HG03521 (cell line): Measurements from ENCODE around the gene SMCO3.

Experiments used
- ATAC-seq: cut with Tn5 transposase; IDR thresholded peaks from one replicate; pipeline ENCODE4 v1.9.1; 2021; ENCODE audit warnings: mild to moderate bottlenecking, moderate library complexity; ENCODE audit not compliant: unreplicated experiment

Gene SMCO3

DNA sequence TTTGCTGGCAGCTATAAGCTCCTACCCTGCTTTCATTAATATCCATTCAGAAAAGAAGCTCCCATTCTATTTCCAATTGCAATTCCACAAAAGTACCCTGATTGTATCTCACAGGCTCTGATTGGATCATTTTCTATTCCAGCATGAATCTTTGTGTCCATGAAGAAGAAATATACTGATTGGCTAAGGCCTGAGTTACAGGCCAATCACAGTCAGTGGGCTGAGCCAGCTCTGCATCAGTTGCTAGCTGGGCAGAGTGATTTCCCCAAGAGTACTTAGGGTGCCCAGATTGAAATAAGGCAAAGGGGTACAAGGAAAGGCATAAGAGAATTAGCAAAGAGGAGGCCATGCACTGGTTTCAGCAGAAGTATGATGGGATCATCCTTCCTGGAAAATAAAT, 14.9 kb upstream of the SMCO3 start:
- ATAC-seq: peak; percentile 88

GRCh38 chr12:14827043-14827442, 13.1 kb upstream of the SMCO3 start:
- no peak for ATAC-seq

- ATAC-seq: no peak
Measured at GRCh38 chr12:14826491-14826890, 12.5 kb upstream of the SMCO3 start.

DNA sequence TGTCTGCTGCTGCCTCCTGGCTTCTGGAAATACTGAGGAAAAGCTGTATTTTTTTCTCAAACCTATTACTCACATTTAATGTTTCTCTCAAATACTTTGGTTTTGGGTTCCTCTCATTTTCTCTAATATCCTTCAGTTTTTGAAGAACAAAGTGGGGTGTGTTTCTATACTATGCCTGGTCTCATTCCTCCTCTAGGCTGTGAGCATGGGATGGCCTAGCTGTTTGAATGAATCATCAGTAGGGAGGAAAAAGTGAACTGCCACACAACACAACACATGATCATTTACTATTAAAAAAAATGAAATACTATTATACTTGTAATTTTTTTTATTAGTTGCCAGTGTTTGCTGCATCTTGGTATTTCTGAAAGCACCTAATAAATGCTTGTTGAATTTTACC, 11.3 kb upstream of the SMCO3 start:
- no peak for ATAC-seq

DNA sequence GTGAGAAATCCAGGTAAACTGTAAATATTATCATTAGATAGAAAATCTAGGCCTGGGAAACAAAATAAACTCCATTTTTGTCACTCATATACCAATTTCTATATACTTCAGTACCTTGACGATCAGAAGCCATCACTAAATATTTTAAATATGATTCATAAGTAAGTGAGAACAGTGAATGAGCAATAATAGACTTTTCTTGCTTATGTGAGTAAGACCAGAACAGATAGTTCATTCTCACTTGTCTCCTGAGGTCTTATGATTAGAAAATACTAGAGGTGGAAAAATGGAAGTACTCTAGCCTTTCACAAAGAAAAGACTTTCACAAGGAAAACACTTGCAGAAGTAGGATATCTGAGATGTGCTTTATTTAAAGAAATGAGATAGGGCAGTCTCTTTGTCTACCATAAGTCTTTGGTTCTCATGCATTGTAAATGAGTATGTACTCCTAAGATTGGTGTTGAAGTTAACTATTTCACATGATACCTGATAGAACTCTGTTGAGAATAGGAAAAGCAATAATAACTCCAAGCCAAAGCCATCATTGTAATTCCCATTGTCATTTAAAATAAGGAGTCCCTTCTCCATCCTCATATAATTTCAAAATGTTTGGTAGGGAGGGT, 10.1 kb upstream of the SMCO3 start:
- no peak for ATAC-seq

DNA sequence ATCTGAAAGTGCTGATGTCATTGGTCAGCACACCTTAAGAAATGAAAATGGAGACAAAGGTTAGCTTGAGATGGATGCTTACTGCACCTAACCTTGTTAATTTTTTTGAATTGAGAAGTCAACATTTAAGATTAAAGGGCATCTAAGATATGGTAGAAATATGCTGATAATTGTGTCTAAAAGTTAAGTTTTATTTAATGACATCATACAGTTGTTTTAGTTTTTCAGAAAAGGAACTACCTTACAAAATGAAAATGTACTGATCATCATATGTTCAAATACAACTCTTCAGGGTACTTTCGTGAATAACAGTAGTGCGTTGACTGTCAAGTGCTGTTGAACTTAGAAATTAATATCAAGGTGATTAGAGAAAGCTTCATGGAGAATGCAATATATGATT, 2.5 kb downstream of the SMCO3 start:
- no peak for ATAC-seq

- no peak for ATAC-seq
Measured at GRCh38 chr12:14810953-14811483, 3.0 kb downstream of the SMCO3 start.

GRCh38 chr12:14810167-14810952, 3.6 kb downstream of the SMCO3 start:
- no peak for ATAC-seq

DNA sequence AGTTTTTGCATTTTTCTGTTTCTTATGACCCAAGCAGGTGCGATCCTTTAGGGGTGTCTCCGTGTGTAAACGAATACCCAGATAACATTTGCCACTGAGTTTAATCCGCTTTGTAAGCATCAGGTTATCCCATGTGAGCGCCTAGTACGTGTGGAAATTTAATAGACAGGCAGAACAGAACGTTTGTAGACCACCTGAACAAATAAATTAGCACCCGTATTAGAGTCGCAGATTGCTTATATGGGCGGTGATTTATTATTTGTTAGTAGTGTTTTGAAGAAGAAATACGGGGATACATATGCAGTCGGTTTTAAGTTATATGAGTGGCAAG, 10.2 kb downstream of the SMCO3 start:
- peak; percentile 3 for ATAC-seq

GRCh38 chr12:14803011-14803829, 10.8 kb downstream of the SMCO3 start, which contains the start of the genes C12orf60 and WBP11:
C12orf60 (plus strand) TSS chr12:14803670; CDS start chr12:14822936, 19,266 bp downstream.
WBP11 (minus strand) TSS chr12:14803478; CDS start chr12:14801383, 2,095 bp downstream.
- ATAC-seq: peak; percentile 98

DNA sequence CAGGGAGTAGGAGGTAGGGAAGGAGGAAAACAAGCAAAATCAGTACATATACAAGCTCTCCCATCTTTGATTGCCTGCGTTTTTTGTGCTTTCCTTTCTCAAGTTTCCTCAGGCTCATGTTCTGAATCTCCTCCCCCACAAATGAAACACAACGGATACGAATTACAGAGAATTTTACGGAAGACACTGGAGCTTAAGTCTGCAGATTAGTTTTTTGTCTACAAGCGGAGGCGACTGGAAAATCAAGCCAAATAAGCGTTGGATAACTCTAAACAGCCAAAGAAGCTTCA, 11.3 kb downstream of the SMCO3 start:
- ATAC-seq: no peak

DNA sequence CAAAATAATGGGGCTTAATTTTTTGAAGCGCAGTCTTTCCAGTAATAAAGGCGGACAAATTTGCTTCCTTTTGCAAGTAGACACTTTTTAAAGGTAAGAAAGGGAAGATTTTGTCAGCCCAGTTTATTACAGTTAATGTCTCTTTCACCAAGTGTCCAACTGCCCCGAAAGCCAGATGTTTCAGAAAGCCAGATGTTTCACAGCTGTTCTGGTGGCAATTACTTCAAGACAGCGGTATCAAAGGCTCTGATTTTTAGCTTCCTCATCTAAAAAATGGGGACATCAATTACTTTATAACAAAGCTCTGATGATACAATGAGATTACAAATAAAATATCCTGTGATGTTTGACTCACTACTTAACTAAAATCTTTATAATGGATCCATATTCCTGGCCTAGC, 11.7 kb downstream of the SMCO3 start:
- ATAC-seq: no peak

GRCh38 chr12:14795028-14795448, 18.9 kb downstream of the SMCO3 start:
- ATAC-seq: no peak

- ATAC-seq: no peak
Measured at GRCh38 chr12:14785568-14785967, 28.4 kb downstream of the SMCO3 start.

DNA sequence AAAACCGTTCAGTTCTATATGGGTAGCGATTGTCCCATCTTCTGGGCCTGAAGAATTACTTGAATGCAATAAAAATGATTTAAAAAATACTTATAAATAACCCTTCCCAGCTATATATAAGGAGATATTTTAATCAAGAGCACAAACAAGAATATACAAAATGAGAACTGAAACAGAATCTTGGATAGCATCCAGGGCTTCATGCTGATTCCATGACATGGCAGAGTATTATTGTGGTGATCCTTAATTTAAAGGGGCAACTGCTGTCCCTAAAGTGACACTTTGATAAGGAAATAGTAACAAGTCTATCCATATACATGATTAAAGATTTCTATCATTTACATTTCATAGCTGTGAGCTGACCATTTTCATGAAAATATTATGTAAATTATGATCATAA, 29.5 kb downstream of the SMCO3 start:
- ATAC-seq: no peak

- ATAC-seq: no peak
Measured at GRCh38 chr12:14782756-14783155, 31.2 kb downstream of the SMCO3 start.

DNA sequence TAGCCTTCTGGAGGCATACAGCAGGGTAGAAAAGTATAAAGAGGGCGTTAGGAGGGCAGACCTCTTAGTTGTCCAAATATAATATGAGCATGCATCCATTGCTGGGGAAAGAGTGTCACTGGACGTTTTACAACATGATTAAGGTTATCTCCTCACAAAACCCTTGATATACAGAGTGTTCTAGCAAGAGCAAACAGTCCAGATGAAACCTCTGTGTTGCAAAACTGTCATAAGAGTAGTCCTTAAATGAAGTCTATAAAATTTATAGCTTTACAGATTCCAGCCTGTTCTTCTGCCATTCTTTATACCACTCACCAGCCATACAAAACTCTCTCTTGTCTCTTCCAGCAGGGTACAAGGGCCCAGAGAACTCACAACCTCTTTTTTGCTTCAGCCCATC, 32.4 kb downstream of the SMCO3 start:
- ATAC-seq: no peak

DNA sequence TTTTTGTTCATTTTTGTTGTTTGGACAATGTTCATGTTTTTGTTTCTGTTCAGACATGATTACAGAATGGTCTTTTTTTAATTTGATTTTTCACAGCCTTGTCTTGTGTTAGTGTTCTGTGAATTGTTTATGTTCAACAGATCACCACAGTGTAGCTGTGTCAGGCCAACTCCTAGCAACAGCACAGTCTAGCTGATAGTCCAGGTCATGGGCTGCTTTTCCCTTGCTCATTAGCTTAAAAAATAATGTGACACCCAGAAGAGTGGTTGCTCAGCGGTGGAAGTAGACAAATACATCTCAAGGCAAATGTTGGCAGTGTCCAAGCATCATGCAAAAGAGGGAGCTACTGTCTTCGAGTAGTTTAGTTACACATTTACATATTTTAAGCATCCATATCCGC, 33.1 kb downstream of the SMCO3 start:
- no peak for ATAC-seq

DNA sequence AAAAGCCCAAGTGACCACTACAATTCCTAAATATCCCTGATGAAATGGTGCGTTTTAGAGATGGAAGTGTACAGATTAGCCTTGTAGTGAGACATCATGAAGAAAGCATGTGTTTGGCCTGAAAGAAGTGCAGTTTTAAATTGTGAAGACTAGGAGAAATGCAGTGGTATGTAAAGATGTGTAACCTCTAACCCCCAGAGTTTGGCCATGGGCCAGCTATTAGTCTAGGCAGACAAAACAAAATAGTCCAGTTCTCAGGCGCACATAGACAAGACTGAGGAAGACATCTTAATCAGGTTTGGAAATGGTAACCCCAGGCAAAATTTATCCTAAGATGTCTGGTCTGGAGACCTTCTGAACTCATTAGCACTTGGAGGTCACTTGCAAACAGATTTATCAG, 34.1 kb downstream of the SMCO3 start:
- no peak for ATAC-seq

DNA sequence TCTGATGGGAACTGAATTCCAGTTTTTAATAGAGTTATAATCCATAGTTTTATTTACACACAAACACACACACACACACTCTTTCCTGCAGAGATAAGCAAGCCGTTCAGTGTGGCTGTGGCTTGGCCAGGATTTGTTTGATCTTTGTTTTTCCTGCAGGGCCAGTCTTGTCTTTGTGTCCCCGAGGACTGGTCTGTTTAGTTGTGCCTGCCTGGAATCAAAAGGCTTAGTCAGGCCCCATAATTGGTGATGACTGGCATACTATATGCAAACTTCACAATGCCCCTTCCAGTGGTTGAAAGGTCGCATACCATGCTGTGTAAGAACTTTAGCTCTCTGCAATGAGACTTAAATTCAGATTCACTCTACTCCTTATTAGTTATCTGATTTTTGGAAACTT, 36.7 kb downstream of the SMCO3 start:
- no peak for ATAC-seq

DNA sequence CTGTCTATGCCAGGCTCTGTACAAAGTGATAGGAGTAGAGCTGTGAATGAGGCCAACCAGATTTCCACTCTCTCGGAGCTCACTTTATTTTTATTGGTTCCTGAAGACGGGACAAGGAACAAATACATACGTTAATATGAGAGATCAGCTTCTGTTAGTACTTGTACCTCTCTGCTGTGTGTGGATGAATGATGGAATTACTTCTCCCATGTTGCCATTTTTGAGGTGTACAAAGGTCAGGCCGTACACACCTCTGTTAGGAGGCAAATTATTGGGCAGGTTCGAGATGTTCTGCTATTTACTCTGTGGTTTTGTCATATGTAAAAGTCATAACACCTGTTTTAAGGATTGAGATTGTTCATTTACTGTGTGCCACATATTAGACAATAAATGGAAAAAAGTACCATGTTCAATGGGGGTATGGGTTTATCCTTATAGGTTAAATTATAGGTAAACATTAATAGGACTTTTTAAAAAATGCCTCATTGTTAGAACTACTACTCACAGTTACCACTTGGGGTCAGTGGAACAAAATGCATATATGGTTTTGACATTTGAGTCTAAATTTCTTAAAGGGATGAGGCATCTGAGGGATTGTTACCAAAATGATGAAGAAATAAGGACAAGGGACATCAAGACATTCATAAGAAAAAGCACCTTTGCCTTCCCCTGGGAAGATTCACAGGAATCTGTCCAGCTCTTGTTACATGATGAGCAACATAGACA, 37.6 kb downstream of the SMCO3 start:
- no peak for ATAC-seq
